Lung (tissue), 12 donors: ENCODE results near the gene CPSF4L. TPM values are rescaled to one million over a fixed set of nuclear protein-coding genes. Genes with fewer than 3 reads are reported as not detected.

ENCODE experiments used
- ATAC-seq: fragments of 200-7000 bp; cut with Tn5 transposase; one replicate; pipeline ENCODE4 v1.9.1; 2020; ENCODE audit warnings: moderate number of reproducible peaks; ENCODE audit not compliant: insufficient read depth, low FRiP score
- DNase-seq, 3 donors: peaks; one replicate each; pipeline ENCODE4 v3.0.0-alpha.2; 2013 to 2017
- H3K27ac ChIP-seq, 2 donors: one replicate each; pipeline ENCODE4 v1.5.1; 2013; ENCODE audit warnings: mild to moderate bottlenecking in 2 of 2, moderate library complexity in 2 of 2, control low read depth in 1 of 2, inconsistent platforms in 1 of 2, low read depth in 1 of 2, low read length in 1 of 2
- H3K27me3 ChIP-seq, 3 donors: one replicate each; pipeline ENCODE4 v1.5.1; 2013; ENCODE audit warnings: low read length in 2 of 3; ENCODE audit not compliant: control insufficient read depth in 3 of 3, insufficient read depth in 3 of 3
- H3K36me3 ChIP-seq, 4 donors: one replicate each; pipeline ENCODE4 v1.5.1; 2013; ENCODE audit warnings: low read length in 4 of 4, mild to moderate bottlenecking in 1 of 4, moderate library complexity in 1 of 4; ENCODE audit not compliant: control insufficient read depth in 4 of 4, insufficient read depth in 4 of 4
- H3K4me1 ChIP-seq, 5 donors: one replicate each; pipeline ENCODE4 v1.5.1; 2013; ENCODE audit warnings: low read length in 5 of 5, mild to moderate bottlenecking in 2 of 5, moderate library complexity in 1 of 5; ENCODE audit not compliant: control insufficient read depth in 5 of 5, insufficient read depth in 5 of 5
- H3K4me3 ChIP-seq: one replicate; pipeline ENCODE4 v1.5.1; 2013; ENCODE audit warnings: mild to moderate bottlenecking, control low read depth, moderate library complexity
- H3K9ac ChIP-seq, 2 donors: one replicate each; pipeline ENCODE4 v1.5.1; 2013; ENCODE audit warnings: low read length in 2 of 2, control low read depth in 1 of 2; ENCODE audit not compliant: insufficient read depth in 1 of 2
- H3K9me3 ChIP-seq, 4 donors: one replicate each; pipeline ENCODE4 v1.5.1; 2013; ENCODE audit warnings: low read length in 3 of 4, mild to moderate bottlenecking in 1 of 4, moderate library complexity in 1 of 4; ENCODE audit not compliant: control insufficient read depth in 4 of 4, insufficient read depth in 3 of 4
- WGBS, 2 donors: extraction: QIAGEN DNeasy Blood & Tissue Kit; methylation state at CpG; one replicate each; pipeline ENCODE4 v1.1.7; 2013; 5-methylcytosine and 5-hydroxymethylcytosine counted together
- polyA plus RNA-seq, 2 donors: library from polyadenylated mRNA; stranded (reverse); fragments of 200-250 nt; gene quantifications; one replicate each; pipeline ENCODE4 v1.2.1, GENCODE V29; 2013
- total RNA-seq, 2 donors: library from RNA; depleted of rRNA in 1 of 2; stranded (reverse); fragments of >200 nt in 1 of 2; gene quantifications; one replicate each; pipeline ENCODE4 v1.2.1, GENCODE V29; 2014 to 2021
- TF ChIP-seq, protein P1 (sequence below): IDR thresholded peaks from 2 replicates; pipeline ENCODE4 v1.5.1; 2012; ENCODE audit warnings: mild to moderate bottlenecking; ENCODE audit errors: control extremely low read depth, extremely low read depth
- donor health status: control.
- donor health status: control.
- donor health status: Bipolar disorder and iron deficiency.
- donor health status: healthy.
- donor health status: DM: yes; HTN: yes; CAD: no.

The CPSF4L gene
- total and polyA plus RNA-seq, 4 donors, result not detected

DNA sequence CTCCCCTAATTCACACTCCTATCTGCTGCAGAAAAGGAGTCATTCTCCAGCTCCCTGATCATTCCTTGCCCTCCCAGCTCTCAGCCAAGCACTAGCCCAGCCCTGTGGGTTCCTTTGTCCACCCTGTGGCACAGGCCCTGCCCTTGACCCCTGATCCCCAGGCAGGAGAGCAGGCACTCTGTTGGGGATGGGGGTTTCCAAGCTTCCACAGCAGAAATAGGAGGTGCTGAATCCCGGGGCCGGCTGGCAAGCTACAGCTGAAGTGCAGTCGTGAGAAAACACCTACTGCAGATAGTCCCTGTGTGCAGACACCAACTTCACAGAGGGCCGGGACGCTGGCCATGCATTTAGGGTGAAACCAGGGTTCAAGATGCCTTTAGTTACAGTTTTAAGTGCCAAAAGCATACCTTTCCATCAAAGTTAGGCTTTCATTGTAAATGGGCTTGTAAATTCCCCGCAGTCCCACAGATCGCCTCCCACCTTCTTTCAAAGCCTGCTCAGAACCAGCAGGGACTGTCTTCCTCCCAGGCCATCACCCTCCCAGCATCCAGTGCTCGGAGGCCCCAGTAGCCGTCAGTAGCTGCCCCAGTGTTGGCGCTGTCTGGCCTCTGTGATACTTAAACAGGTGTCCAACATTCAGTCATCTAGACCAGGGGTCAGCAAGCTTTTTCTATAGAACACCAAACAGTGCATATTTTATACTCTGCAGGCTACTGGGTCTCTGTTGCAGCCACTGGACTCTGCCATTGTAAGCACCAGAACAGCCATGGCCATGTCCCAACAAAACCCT, 10.6 kb downstream of the CPSF4L start:
- no peak overlapping the region for H3K27ac ChIP-seq
- peaks cover 3 to 8% (median 8%) of the 10 kb centered on the region in 4 donors for H3K36me3 ChIP-seq
- ATAC-seq (no peak), DNase-seq (no peak)
- peaks cover 0 to 1% (median 0%) of the 10 kb centered on the region in 4 donors for H3K9me3 ChIP-seq
- H3K27me3 ChIP-seq, result no peaks in the 10 kb centered on the region
- H3K4me3 ChIP-seq, result no peak overlapping the region
- WGBS, 2 donors, result 80 to 88% methylated on average over 10 of the region's 10 CpGs
- no peak overlapping the region for H3K9ac ChIP-seq
- peaks cover 0 to 4% (median 0%) of the 10 kb centered on the region in 5 donors for H3K4me1 ChIP-seq
- TF ChIP-seq, protein P1, sequence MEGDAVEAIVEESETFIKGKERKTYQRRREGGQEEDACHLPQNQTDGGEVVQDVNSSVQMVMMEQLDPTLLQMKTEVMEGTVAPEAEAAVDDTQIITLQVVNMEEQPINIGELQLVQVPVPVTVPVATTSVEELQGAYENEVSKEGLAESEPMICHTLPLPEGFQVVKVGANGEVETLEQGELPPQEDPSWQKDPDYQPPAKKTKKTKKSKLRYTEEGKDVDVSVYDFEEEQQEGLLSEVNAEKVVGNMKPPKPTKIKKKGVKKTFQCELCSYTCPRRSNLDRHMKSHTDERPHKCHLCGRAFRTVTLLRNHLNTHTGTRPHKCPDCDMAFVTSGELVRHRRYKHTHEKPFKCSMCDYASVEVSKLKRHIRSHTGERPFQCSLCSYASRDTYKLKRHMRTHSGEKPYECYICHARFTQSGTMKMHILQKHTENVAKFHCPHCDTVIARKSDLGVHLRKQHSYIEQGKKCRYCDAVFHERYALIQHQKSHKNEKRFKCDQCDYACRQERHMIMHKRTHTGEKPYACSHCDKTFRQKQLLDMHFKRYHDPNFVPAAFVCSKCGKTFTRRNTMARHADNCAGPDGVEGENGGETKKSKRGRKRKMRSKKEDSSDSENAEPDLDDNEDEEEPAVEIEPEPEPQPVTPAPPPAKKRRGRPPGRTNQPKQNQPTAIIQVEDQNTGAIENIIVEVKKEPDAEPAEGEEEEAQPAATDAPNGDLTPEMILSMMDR, result no peak

DNA sequence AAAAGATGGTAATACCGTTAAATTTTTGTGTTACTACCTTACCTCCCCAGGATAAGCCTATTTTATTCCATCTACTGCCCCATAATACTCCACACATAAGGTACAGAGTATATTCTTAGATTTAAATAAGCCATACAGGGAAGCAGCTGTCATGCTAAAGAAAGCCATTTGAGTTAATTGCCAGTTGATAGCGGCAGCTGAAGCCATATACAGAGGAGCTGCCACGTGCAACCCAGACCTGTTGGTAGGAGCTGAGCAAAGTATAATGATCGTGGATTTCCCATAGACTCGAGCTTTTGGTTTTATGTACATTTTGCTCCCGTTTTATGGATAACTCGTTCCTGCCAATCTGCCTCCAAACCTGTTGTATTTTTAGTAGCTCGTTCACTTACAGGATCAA, 12.0 kb downstream of the CPSF4L start:
- DNase-seq, result no peak
- WGBS, 2 donors, result 88 to 92% methylated on average over 8 of the region's 8 CpGs
- Histone ChIP-seq H3K27me3 (no peaks in the 10 kb centered on the region), H3K4me3 (no peak overlapping the region), H3K27ac (no peak overlapping the region), H3K4me1 (no peaks in the 10 kb centered on the region), H3K9me3 (peaks cover 0 to 1% (median 0%) of the 10 kb centered on the region in 4 donors), H3K36me3 (peaks cover 6 to 8% (median 8%) of the 10 kb centered on the region in 4 donors), H3K9ac (no peak overlapping the region)
- TF ChIP-seq, protein P1, result no peak
- ATAC-seq, result no peak

DNA sequence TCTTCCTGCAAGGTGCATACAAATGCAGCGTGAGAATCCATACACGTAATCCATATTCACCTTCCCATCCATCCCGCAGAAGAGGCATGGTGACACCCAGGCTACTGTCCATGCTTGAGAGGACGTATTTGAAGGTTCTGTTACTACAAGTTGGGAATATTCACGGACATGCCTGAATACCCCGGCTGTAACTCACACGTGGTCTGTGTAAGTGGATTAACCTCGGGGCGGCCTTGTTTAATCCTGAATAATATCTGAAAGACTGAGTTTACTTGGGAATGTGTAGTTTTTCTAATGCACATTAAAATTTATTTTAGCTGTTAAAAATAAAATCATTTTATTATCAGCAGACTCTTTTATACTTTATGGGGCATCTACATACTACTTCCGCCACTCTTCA, 13.1 kb downstream of the CPSF4L start:
- Histone ChIP-seq H3K9me3 (no peaks in the 10 kb centered on the region), H3K27ac (no peak overlapping the region), H3K9ac (no peak overlapping the region), H3K4me3 (no peak overlapping the region), H3K36me3 (peaks cover 6 to 10% (median 9%) of the 10 kb centered on the region in 4 donors), H3K27me3 (no peaks in the 10 kb centered on the region), H3K4me1 (no peaks in the 10 kb centered on the region)
- ATAC-seq (no peak), DNase-seq (no peak)
- 90 to 97% methylated on average over 10 of the region's 10 CpGs for WGBS, 2 donors
- TF ChIP-seq, protein P1, result no peak
